Cortex of kidney (tissue), 1 donor: ENCODE data around the gene NPC1L1.
"Not testable (repeated sequence)": the region's sequence is repeated elsewhere in the genome, so short reads cannot be mapped to it uniquely, and the experiment has no call there.

ENCODE experiments used
- DNase-seq: peaks from one replicate; lab custom pipeline; 2025; lab: John Stamatoyannopoulos, UW

The NPC1L1 gene

DNA sequence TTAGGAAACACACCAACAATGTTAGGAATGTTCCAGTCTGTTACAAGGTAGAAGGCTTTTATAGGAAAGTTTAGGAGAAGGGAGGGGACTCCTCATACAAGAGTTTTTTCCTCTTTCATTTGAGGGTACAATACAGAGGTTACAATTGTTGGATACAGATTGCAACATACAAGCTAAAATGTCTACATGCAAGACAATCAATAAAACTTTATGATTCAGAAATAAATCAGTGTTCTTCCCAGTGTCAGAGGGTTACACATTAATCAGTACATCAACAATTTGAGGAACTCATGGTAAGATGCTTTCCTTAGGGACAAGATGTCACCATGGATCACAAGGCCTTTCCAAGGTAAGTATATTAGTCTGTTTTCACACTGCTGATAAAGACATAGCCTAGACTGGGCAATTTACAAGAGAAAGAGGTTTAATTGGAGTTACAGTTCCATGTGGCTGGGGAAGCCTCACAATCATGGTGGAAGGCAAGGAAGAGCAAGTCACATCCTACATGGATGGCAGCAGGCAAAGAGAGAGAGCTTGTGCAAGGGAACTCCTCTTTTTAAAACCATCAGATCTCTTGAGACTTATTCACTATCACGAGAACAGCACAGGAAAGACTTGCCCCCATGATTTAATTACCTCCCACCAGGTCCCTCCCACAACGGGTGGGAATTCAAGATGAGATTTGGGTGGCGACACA is 34.4 kb downstream of the NPC1L1 start:
- DNase-seq = not testable (repeated sequence)

- DNase-seq = no peak
Measured at GRCh38 chr7:44505595-44505994, 35.5 kb downstream of the NPC1L1 start.

GRCh38 chr7:44498230-44498954 is 42.7 kb downstream of the NPC1L1 start:
- no peak for DNase-seq

DNA sequence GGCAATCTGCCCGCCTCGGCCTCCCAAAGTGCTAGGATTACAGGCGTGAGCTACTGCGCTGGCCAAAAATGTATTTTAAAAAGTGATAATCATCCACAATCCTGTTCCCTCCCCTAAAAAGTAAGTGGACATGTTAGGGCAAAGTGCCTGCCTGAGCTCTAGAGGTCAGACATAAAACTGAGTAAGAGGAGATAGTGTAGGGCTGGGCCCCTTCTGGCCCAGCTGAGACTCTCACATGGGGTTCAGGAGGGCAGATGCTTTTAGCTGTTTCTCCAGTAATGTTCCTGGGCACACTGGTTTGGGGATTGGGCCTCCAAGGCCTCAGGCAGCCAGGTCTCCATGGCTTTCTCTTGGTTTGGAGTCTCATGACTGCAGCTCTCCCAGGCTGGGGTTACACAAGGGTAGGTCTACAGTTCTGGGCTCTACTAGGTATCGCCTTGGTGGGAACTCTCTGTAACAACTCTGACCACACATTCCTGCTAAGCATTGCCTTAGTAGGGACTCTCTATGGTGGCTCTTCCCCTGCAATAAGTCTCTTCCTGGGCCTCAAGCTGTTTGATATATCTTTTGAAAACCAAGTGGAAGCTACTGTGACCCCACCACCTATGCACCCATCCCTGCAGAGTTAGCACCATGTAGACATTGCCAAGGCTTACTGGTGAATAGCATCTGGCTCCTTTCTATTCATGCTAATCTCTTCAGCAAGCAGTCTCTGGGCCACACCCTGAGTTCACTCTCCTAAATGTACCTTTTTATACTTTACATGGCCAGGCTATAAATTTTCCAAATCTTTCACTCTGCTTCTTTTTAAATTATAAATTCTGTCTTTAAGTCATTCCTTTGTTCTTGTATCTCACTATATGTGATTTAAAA is 43.7 kb downstream of the NPC1L1 start:
- no peak for DNase-seq

GRCh38 chr7:44496385-44496784 is 44.7 kb downstream of the NPC1L1 start:
- DNase-seq = no peak

- DNase-seq = no peak
Measured at GRCh38 chr7:44494960-44495359, 46.2 kb downstream of the NPC1L1 start.

DNA sequence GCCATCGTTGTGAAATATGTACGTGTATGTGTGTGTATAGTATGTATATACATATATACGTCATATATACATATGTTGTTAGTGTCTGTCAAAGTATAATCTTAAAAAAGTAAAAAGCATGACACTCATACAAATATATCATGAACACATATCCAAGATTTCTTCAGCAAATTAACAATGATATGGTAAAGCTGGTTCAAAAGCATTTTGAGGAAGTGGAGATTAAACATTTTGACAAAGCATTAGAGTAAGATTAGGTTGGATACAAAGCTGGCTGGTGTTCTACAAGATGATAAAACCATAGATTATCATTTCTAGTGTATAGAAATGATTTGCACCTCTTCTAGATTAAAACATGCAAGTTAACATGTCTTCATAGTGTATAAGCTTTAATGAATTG is 49.9 kb downstream of the NPC1L1 start:
- DNase-seq = no peak

DNA sequence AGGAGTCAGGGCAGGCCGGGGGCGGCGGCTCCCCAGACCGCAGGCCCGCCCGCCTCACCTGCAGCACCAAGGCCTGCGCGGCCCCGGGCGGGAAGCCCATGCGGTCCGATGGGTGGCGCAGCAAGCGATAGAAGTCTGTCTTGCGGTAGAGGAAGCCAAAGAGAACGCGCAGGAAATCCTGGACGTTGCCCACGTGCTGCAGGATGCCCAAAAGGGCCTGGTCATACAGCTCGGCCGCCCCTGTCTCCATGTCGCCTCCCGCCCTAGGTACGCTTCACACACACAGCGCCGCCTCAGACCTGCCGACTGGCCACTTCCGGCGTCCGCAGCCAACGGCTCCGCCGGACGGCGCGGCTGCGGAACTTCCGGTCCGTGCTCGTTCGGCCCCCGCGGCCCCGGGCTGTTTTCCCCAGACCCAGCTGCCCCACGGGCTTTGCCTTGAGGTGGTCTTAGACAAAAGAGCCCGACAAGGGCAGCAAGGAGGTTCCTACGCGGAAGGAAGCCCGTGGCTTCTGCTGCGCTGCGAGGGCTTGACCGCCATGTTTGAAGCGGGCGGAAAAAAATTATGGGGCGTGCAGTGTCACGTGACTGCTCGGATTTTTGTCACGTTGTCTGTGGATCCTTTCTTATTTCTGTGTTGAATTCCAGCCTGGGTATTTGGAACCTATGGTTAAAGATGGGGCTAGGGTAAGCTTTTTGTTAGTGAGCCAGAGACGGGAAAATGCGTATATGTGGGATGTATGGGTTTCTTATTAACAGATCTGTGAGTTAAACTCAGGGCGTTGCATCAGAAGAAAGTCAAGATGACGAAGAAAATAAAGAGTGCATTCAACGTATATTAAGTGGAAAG is 50.6 kb downstream of the NPC1L1 start, which contains the start of gene NUDCD3:
Gene NUDCD3, minus strand, starts transcription at position 308 of the 850 bp plus-strand sequence. Its CDS starts 58 bp downstream, at position 250.
- no peak for DNase-seq

GRCh38 chr7:44489955-44490350 is 51.2 kb downstream of the NPC1L1 start:
- DNase-seq = no peak

- DNase-seq = no peak
Measured at GRCh38 chr7:44488955-44489354, 52.2 kb downstream of the NPC1L1 start.

DNA sequence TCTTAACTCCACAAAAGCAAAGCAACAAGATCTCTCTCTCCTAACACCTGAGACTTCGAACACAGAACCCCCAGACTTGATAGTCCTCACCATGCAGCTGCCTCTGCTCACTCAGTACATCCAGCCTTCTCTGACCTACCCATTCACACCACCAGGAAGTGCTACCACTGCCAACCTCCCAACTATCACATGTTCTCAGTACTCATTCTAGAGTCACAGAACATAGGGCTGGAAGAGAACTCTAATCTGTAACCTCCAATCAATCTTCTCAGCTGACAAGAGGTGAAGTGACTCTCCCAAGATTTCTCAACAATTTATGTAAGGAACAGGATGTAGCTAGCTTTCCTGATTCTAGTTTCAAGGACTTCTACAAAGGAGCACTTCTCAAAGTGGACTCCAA is 54.4 kb downstream of the NPC1L1 start:
- DNase-seq = no peak

- DNase-seq = no peak
Measured at GRCh38 chr7:44486001-44486400, 55.1 kb downstream of the NPC1L1 start.

GRCh38 chr7:44484482-44485313 is 56.4 kb downstream of the NPC1L1 start:
- DNase-seq = no peak

DNA sequence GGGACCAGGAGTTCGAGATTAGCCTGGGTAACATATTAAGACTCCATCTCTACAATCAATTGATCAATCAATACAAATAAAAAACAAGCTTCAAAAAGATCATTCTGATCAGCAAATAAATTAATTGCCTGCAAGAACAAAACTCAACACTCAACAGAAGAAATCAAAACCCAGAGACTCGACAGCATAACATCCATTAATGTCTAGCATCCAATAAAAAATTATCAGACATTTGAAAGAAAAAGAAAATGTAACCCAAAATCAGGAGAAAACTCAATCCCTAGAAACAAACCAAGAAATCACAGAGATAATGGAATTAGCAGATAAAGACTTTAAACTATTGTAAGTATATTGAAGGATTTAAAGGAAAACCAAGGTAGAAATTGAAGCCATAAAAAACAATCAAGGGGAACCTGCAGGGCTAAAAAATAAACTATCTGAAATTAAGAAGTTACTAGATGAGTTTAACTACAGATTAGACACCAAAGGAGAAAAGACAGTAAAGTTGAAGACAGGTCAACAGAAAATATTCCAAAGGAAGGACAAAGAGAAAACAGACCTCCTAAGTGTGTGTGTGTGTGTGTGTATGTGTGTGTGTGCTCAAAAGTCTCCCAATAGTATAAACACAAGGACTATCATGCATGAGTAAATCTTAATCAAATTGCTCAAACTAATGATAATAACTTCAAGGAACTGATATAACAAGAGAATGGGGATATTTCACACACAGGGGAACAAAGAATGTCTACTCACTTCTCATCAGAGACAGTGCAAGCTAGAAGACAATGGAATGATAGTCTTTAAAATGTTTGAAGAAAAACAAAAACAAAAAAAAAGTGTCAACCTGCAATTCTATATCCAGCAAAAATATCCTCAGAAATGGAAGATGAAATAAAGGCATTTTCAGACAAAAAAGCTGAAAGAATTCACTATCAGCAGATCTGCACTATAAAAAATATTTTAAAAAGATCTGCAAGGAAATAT is 58.3 kb downstream of the NPC1L1 start:
- DNase-seq = no peak

GRCh38 chr7:44477938-44478337 is 63.2 kb downstream of the NPC1L1 start:
- DNase-seq = no peak

DNA sequence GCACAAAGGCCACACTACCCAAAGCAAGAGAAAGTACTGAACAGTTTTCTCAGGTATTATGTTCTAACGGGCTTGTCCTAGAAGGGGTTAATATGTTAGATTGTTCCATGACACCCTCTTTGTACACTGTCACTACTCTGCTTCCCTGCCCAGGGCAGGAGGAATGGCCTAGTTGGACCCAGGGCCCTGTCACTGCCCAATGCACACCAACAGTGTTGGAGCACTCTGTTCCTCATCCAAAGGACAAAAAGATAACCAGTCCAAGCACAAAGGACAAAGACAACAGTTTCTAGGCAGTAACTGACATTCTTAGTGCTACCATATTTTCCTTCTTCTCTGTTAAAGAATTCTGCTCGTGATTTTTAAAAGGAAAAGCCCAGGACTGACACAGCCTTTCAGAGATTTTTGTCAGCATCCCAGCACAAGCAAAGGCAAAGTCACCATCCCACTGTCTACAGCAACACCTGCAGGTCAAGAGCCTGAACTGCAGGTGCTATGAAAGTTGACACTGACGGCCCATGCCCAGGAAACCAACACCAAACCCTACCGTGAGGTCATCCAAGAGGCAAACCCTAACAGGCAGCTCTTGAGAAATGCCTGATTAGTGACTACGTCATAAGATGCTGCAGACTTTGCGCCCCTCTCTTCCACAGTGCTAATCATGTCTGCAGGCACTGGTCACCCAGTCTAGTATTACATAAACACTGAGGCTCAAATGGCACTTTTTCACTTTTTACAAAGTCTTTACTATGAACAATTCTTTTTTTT is 63.9 kb downstream of the NPC1L1 start:
- DNase-seq = no peak

DNA sequence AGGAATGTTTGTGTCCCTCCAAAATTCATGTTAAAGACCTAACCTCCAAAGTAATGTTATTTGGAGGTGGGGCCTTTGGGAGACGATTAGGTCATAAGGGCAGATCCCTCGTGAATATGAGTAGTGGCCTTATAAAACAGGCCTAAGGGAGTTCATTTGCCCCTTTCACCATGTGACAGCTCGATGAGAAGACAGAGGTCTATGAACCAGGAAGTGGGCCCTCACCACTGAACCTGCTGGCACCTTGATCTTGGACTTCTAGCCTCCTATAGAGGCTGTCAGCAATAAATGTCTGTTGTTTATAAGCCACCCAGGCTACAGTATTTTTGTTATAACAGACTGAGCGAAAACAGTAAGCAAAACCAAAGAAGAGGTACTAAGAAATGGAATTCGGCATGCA is 64.8 kb downstream of the NPC1L1 start:
- DNase-seq = no peak

DNA sequence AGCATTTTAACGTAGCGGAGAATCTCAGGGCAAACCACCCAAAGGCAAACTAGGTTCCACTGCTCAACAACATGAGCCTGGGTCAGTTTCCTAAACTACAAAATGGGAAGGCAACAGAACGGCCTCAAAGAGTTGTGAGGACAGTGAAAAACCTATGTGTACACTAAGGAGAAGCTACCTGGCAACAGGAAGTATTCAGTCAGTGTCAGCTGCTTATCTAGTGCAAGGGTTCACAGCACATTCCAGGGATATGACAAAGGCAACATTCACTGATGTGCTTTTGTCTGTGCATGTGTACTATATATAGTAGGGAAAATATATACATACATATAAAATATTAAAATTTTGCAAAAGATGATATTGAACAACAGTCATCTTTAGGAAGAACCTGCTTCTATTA is 67.8 kb downstream of the NPC1L1 start:
- DNase-seq = no peak

GRCh38 chr7:44472843-44473242 is 68.3 kb downstream of the NPC1L1 start:
- no peak for DNase-seq
